ENCODE results near the gene FAM3D. TPM values are rescaled to one million over a fixed set of nuclear protein-coding genes. Genes with fewer than 3 reads are reported as not detected.

FAM3D gene
- polyA plus RNA-seq, 1 of the 3 experiments (the other 2 are of a cell fraction): not detected

GRCh38 chr3:58627941-58628340 lies 38.6 kb downstream of the FAM3D start:
- no peak for TF ChIP-seq SMC3 (IDR thresholded peaks at IDR 0.05; ENCODE audit: low read depth, low read length)
- TF ChIP-seq TCF12 (IDR thresholded peaks at IDR 0.05): no peak
- no peak for TF ChIP-seq POLR2AphosphoS5 (IDR thresholded peaks at IDR 0.05; ENCODE audit: low read depth, low read length)
- TF ChIP-seq IRF3 (IDR thresholded peaks at IDR 0.05; ENCODE audit: low read depth, low read length): no peak

DNA sequence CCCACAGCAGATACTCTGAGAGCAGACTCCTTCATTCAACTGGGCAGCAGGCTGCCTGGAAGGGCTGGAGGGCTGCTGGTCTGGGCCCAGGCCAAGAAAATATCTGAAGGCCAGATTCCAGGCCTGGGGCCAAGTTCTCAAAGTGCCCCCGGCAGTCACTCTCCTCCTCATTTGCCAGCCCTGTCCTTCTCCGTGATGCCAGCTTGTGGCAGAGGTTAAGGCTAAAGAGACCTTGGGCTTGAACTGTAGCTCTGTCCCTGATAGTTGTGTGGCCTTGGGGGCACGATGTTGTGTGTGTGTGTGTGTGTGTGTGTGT lies 39.0 kb downstream of the FAM3D start:
- TF ChIP-seq TCF12 (IDR thresholded peaks at IDR 0.05) (peak; percentile 60), NRF1 (IDR thresholded peaks at IDR 0.05; ENCODE audit: low read depth, low read length) (no peak), NFIC (IDR thresholded peaks at IDR 0.05; ENCODE audit: borderline replicate concordance) (peak; percentile 79), SIN3A (IDR thresholded peaks at IDR 0.05; ENCODE audit: borderline replicate concordance, low read depth, low read length) (no peak), REST (IDR thresholded peaks at IDR 0.05; ENCODE audit: low read depth, low read length) (no peak), GABPA (IDR thresholded peaks at IDR 0.05; ENCODE audit: low read depth) (no peak), MAX (IDR thresholded peaks at IDR 0.05; ENCODE audit: low read depth) (no peak), EZH2phosphoT487 (IDR thresholded peaks at IDR 0.05; ENCODE audit: borderline replicate concordance, low read depth) (no peak), TEAD4 (IDR thresholded peaks at IDR 0.05; ENCODE audit: borderline replicate concordance, insufficient read depth) (no peak)
- TF ChIP-seq, protein P1, sequence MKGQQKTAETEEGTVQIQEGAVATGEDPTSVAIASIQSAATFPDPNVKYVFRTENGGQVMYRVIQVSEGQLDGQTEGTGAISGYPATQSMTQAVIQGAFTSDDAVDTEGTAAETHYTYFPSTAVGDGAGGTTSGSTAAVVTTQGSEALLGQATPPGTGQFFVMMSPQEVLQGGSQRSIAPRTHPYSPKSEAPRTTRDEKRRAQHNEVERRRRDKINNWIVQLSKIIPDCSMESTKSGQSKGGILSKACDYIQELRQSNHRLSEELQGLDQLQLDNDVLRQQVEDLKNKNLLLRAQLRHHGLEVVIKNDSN (IDR thresholded peaks at IDR 0.05; ENCODE audit: borderline replicate concordance, low read depth): no peak
- H3K9me2 ChIP-seq: no peaks in the 10 kb centered on the region
- H3K79me2 ChIP-seq (ENCODE audit: insufficient read depth): no peaks in the 10 kb centered on the region
- ChIA-PET CTCF (interaction anchor here (0.5 to 16.4 kb wide), 7 partner anchors 8 to 203 kb away, joined by 3 to 446 read pairs (median 3); partner anchors contain the start of gene FAM107A), POLR2A (no interaction called here)
- H4K20me1 ChIP-seq (ENCODE audit: insufficient read depth): no peaks in the 10 kb centered on the region
- H3K4me3 ChIP-seq (ENCODE audit: low read depth in 2 of 2, low read length in 1 of 2): no peak overlapping the region
- no peaks in the 10 kb centered on the region for H3K9me3 ChIP-seq
- 32% methylated on average over 3 of the region's 3 CpGs for WGBS (ENCODE audit: low lambda C conversion rate)
- peak overlapping the region in 1 of 2 experiments; percentile 79; a peak in 1 of 4 replicates for H3K27ac ChIP-seq (ENCODE audit: low read depth in 2 of 2, low read length in 1 of 2)
- no peaks in the 10 kb centered on the region for H3K36me3 ChIP-seq (replicated peaks in 1 of 2; ENCODE audit: control insufficient read depth in 1 of 2, insufficient read depth in 2 of 2, low read length in 1 of 2)
- H3K27me3 ChIP-seq (ENCODE audit: insufficient read depth): no peaks in the 10 kb centered on the region
- H3K4me1 ChIP-seq (ENCODE audit: control insufficient read depth in 1 of 2, insufficient read depth in 2 of 2, low read depth in 1 of 2, low read length in 1 of 2): peaks cover 24 to 31% of the 10 kb centered on the region in 2 experiments; a peak in 3 of 4 replicates
- peak; percentile 53 for DNase-seq
- H3K4me2 ChIP-seq: no peak overlapping the region; the same call in 1 of the 2 replicates
- H3K9ac ChIP-seq: no peak overlapping the region
- no peak overlapping the region for H2AFZ ChIP-seq (ENCODE audit: low read depth)
- peaks cover 18% of the 10 kb centered on the region for H3F3A ChIP-seq (replicated peaks; ENCODE audit: insufficient read depth)

More at GRCh38 chr3:58627941-58628340, 38.6 kb downstream of the FAM3D start:
- Histone ChIP-seq H3K4me3 (ENCODE audit: low read depth in 2 of 2, low read length in 1 of 2) (no peak overlapping the region), H3K27me3 (ENCODE audit: insufficient read depth) (no peaks in the 10 kb centered on the region), H3F3A (replicated peaks; ENCODE audit: insufficient read depth) (peaks cover 18% of the 10 kb centered on the region), H3K4me1 (ENCODE audit: control insufficient read depth in 1 of 2, insufficient read depth in 2 of 2, low read depth in 1 of 2, low read length in 1 of 2) (peaks cover 24 to 31% of the 10 kb centered on the region in 2 experiments; a peak in 3 of 4 replicates), H3K9me2 (no peaks in the 10 kb centered on the region), H3K4me2 (peak overlapping the region; percentile 45; the same call in 1 of the 2 replicates), H3K9me3 (no peaks in the 10 kb centered on the region), H2AFZ (ENCODE audit: low read depth) (no peak overlapping the region), H3K27ac (ENCODE audit: low read depth in 2 of 2, low read length in 1 of 2) (peak overlapping the region; percentile 78 to 79; a peak in 3 of 4 replicates), H3K9ac (no peak overlapping the region), H3K36me3 (replicated peaks in 1 of 2; ENCODE audit: control insufficient read depth in 1 of 2, insufficient read depth in 2 of 2, low read length in 1 of 2) (no peaks in the 10 kb centered on the region), H4K20me1 (ENCODE audit: insufficient read depth) (no peaks in the 10 kb centered on the region), H3K79me2 (ENCODE audit: insufficient read depth) (no peaks in the 10 kb centered on the region)
- no peak for DNase-seq
- ChIA-PET CTCF (interaction anchor here (1.0 to 16.4 kb wide), 5 partner anchors 8 to 204 kb away, joined by 3 to 446 read pairs (median 3); partner anchors contain the start of gene FAM107A), POLR2A (no interaction called here)
- WGBS (ENCODE audit: low lambda C conversion rate): 79% methylated on average over 6 of the region's 6 CpGs

All from SK-N-SH (cell line).